ENCODE results near the gene ELP4. TPM values are rescaled to one million over a fixed set of nuclear protein-coding genes. Genes with fewer than 3 reads are reported as not detected.

The ELP4 gene
- total and polyA plus RNA-seq, 2 experiments from 2014 or later, result 28.2 to 38.3 TPM

GRCh38 chr11:31620434-31620833 lies 110.9 kb downstream of the ELP4 start (continued):
- TF ChIP-seq ZNF462 (CRISPR knock-in tag; IDR thresholded peaks at IDR 0.05), result no peak

GRCh38 chr11:31625868-31626267 lies 116.3 kb downstream of the ELP4 start:
- Histone ChIP-seq H3K4me2 (no peak overlapping the region), H3K27ac (ENCODE audit: low read depth) (no peak overlapping the region), H4K20me1 (replicated peaks; ENCODE audit: insufficient read depth) (no peaks in the 10 kb centered on the region), H2AFZ (no peak overlapping the region), H3K4me3 (no peak overlapping the region), H3K79me2 (replicated peaks; ENCODE audit: insufficient read depth) (no peaks in the 10 kb centered on the region), H3K36me3 (ENCODE audit: insufficient read depth) (no peaks in the 10 kb centered on the region), H3F3A (replicated peaks; ENCODE audit: low read depth) (no peaks in the 10 kb centered on the region), H3K27me3 (ENCODE audit: insufficient read depth) (no peaks in the 10 kb centered on the region), H3K4me1 (ENCODE audit: insufficient read depth) (no peaks in the 10 kb centered on the region), H3K9me2 (ENCODE audit: insufficient read depth) (no peaks in the 10 kb centered on the region)
- Mint-ChIP-seq H3K27me3 (ENCODE audit: insufficient read depth, low read depth, poor library complexity) (no peaks in the 10 kb centered on the region), H3K27ac (no peak overlapping the region), H3K9me3 (no peaks in the 10 kb centered on the region), H3K36me3 (ENCODE audit: low read depth) (no peaks in the 10 kb centered on the region), H3K4me3 (no peak overlapping the region), H3K4me1 (no peaks in the 10 kb centered on the region)
- DNase-seq (ENCODE audit: low spot score) (no peak), ATAC-seq (no peak)
- TF ChIP-seq ETS1 (IDR thresholded peaks at IDR 0.05) (no peak), JUNB (IDR thresholded peaks at IDR 0.05; ENCODE audit: unreplicated experiment) (no peak), EZH2phosphoT487 (IDR thresholded peaks at IDR 0.05; ENCODE audit: unreplicated experiment) (no peak), NANOG (IDR thresholded peaks at IDR 0.05; ENCODE audit: borderline replicate concordance) (no peak), STAT1 (IDR thresholded peaks at IDR 0.05; ENCODE audit: unreplicated experiment) (no peak), POLR2AphosphoS5 (IDR thresholded peaks at IDR 0.05; ENCODE audit: low read depth) (no peak), ZNF331 (CRISPR knock-in tag; IDR thresholded peaks at IDR 0.05; ENCODE audit: low read depth) (no peak), REST (IDR thresholded peaks at IDR 0.05; ENCODE audit: unreplicated experiment) (no peak)
